Adrenal gland (tissue), 5 donors: ENCODE data around the gene ARPC4.

ENCODE experiments used
- CTCF ChIP-seq, 6 experiments: fragments of 450-650 bp in 4 of 6; fragments of 200-600 bp in 2 of 6; sonication (generic) in 1 of 6; IDR thresholded peaks; 1 replicate in 5 of 6; 2 replicates in 1 of 6; pipeline versions ENCODE4 v1.5.1 to v1.8.0; 2016 to 2021; ENCODE audit warnings: antibody characterized with exemption in 6 of 6, mild to moderate bottlenecking in 2 of 6, moderate library complexity in 1 of 6
- POLR2A ChIP-seq, 2 donors: fragments of 450-650 bp; IDR thresholded peaks; one replicate each; pipeline ENCODE4 v1.6.1; 2017; ENCODE audit warnings: antibody characterized with exemption in 2 of 2, mild to moderate bottlenecking in 2 of 2, moderate library complexity in 1 of 2
- donor health status: DM: no; HTN: no; CAD: no.

GRCh38 chr3:9776896-9777693, 15.8 kb upstream of the ARPC4 start:
- TF ChIP-seq CTCF (IDR thresholded peaks at IDR 0.05) = no peak
- no peak for TF ChIP-seq POLR2A (IDR thresholded peaks at IDR 0.05)
